WTC11 (cell line): ENCODE results near the gene POLR3A.

Experiments
- ATF6 ChIP-seq: sonication (generic); formaldehyde crosslinking; IDR thresholded peaks from 2 replicates; pipeline ENCODE4 v1.8.1; 2023; ENCODE audit warnings: mild to moderate bottlenecking, missing genetic modification reagents
- CREM ChIP-seq: sonication (generic); formaldehyde crosslinking; IDR thresholded peaks from 2 replicates; pipeline ENCODE4 v1.8.1; 2022; ENCODE audit warnings: mild to moderate bottlenecking, missing genetic modification reagents, moderate library complexity
- CTCF ChIP-seq: fragments of 200-600 bp; IDR thresholded peaks from 2 replicates; pipeline ENCODE4 v1.8.0; 2022; ENCODE audit warnings: antibody characterized with exemption
- MLX ChIP-seq: sonication (generic); formaldehyde crosslinking; IDR thresholded peaks from 2 replicates; pipeline ENCODE4 v1.8.1; 2023; ENCODE audit warnings: mild to moderate bottlenecking, missing genetic modification reagents, moderate library complexity

GRCh38 chr10:78059906-78060702 lies 30.8 kb upstream of the POLR3A start:
- no peak for TF ChIP-seq CTCF
- TF ChIP-seq MLX (CRISPR knock-in tag): no peak
- no peak for TF ChIP-seq ATF6 (CRISPR knock-in tag)
- TF ChIP-seq CREM (CRISPR knock-in tag): no peak
